AG10803 (cell line): ENCODE measurements around the gene FGG.

Experiments used
- DNase-seq: peaks from one replicate; pipeline ENCODE4 v3.0.0; 2010; ENCODE audit warnings: low read depth
- H3K4me3 ChIP-seq: 2 replicates; pipeline ENCODE4 v1.5.1; 2011; ENCODE audit warnings: mild to moderate bottlenecking, low read length, control low read depth
- CTCF ChIP-seq: conservative IDR thresholded peaks from 2 replicates; pipeline ENCODE4 v1.5.1; 2011; ENCODE audit warnings: mild to moderate bottlenecking, low read length, control low read depth, inconsistent platforms

FGG gene

GRCh38 chr4:154634058-154634457 lies 21.6 kb upstream of the FGG start:
- no peak for DNase-seq
- TF ChIP-seq CTCF = no peak
- H3K4me3 ChIP-seq = no peak overlapping the region

- no peak for TF ChIP-seq CTCF
- DNase-seq = no peak
These were observed 19.4 kb upstream of the FGG start for GRCh38 chr4:154631828-154632227.

DNA sequence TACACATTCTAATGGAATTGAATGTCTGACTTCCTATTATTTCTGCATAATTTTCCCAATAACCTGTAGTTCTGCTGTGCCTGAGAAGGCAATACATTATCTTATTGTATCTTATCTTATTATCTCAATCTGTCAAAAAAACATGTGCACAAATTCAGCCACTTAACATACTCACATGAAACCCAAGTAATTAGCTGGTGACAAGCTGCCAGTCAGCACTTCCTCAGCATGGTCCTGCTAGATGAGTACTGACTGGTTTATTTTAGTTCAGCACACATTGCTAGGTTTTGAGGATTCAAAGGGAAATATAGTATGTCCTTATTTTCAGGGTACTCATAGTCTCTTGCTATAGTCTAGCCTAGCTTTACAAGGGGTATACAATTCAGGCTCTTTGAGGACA lies 17.9 kb upstream of the FGG start:
- DNase-seq = no peak
- H3K4me3 ChIP-seq = no peak overlapping the region
- TF ChIP-seq CTCF = no peak

More at GRCh38 chr4:154631828-154632227, 19.4 kb upstream of the FGG start:
- H3K4me3 ChIP-seq = no peak overlapping the region

- peak; percentile 5 for DNase-seq
- TF ChIP-seq CTCF = peak; percentile 20; the same call in 1 of the 2 replicates
- no peak overlapping the region for H3K4me3 ChIP-seq
These were observed 14.5 kb upstream of the FGG start for GRCh38 chr4:154626793-154627484.

DNA sequence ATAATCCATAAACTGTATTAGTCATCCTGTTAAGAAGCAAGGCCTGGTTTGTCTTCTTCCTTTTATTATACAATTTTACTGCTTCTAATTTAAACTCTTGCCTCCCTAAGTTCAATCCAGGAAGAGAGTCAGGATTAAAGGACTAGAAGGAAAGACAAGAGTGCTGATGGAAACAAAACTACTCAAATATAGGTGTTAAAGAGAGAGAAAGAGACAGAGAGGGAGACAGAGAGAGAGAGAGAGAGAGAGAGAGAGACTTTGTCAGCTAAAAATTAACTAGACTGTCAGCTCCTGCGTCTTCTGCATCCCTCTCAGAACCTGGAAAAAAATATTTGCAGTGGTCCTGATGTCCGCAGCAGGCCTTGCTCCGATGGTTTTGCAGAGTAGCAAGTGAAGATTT lies 13.5 kb upstream of the FGG start:
- no peak for DNase-seq
- H3K4me3 ChIP-seq = no peak overlapping the region
- TF ChIP-seq CTCF = no peak

DNA sequence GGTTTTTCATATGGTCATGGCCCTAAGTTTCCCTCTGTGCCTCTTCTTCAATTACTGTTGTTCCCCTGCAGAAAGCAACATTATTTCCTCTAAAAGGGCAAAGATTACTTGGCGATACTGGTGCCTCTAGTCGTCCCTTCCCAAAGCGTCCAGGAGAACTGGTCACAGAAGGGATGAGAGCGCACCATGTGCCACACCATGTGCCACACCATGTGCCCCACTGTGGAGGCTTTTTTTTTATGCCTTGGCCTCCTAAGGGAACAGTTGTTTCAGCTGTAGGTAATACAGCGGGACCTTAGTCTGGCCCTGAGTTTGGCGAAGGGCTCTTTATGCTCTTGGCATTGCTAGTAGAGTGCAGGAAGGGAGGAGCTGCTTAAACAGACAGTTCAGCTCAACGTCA lies 11.5 kb upstream of the FGG start:
- DNase-seq = no peak
- TF ChIP-seq CTCF = no peak
- no peak overlapping the region for H3K4me3 ChIP-seq

DNA sequence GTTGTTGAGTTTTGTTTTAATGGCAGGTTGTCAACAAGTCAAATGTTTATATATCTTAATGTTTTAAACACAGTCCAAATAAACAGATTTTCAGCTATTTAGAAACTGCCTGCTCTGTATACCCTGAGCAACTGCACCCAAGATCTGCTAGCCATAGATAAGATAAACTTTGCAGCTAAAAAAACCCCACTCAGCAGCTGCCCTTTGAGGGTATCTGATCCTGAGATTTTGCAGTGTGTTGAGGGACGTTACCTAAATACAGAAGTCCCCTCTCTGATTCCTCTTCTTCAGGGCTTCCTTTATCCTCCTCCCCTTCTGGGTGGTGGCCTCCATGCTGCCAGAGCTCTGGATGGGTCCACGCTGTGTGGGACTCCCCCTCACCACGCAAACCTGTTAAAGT lies 11.0 kb upstream of the FGG start:
- H3K4me3 ChIP-seq = no peak overlapping the region
- no peak for DNase-seq
- no peak for TF ChIP-seq CTCF
